Effector memory CD8-positive, alpha-beta T cell (primary cell): ENCODE data around the gene RFPL3.

ENCODE experiments used
- ATAC-seq: fragments of 150-1000 bp; cut with Tn5 transposase; replicated peaks from 2 replicates; pipeline ENCODE4 v1.10.0; 2021; ENCODE audit warnings: mild to moderate bottlenecking, moderate library complexity
- DNase-seq, 3 experiments: peaks; one replicate each; pipeline ENCODE4 v3.0.0; 2021
- H3K27ac Mint-ChIP-seq, 2 donors: one replicate each; pipeline ENCODE4 v1.8.0; 2022; ENCODE audit warnings: mild to moderate bottlenecking in 2 of 2, mixed read lengths in 2 of 2, moderate library complexity in 2 of 2
- H3K27me3 Mint-ChIP-seq, 2 donors: one replicate each; pipeline ENCODE4 v1.8.0; 2022; ENCODE audit warnings: mixed read lengths in 2 of 2
- H3K36me3 Mint-ChIP-seq: one replicate; pipeline ENCODE4 v1.8.0; 2022; ENCODE audit warnings: mild to moderate bottlenecking, moderate library complexity, mixed read lengths; ENCODE audit not compliant: insufficient read depth
- H3K4me1 Mint-ChIP-seq, 2 donors: one replicate each; pipeline ENCODE4 v1.8.0; 2022; ENCODE audit warnings: low read depth in 2 of 2, mixed read lengths in 2 of 2
- H3K4me3 Mint-ChIP-seq, 2 donors: one replicate each; pipeline ENCODE4 v1.8.0; 2022; ENCODE audit warnings: mild to moderate bottlenecking in 2 of 2, mixed read lengths in 2 of 2, moderate library complexity in 2 of 2
- H3K9me3 Mint-ChIP-seq, 2 donors: one replicate each; pipeline ENCODE4 v1.8.0; 2022; ENCODE audit warnings: mixed read lengths in 2 of 2

Gene RFPL3

GRCh38 chr22:32380991-32381390, 23.3 kb downstream of the RFPL3 start:
- Mint-ChIP-seq H3K4me3 (no peak overlapping the region), H3K9me3 (no peaks in the 10 kb centered on the region), H3K4me1 (no peaks in the 10 kb centered on the region), H3K27me3 (peaks cover 0 to 10% of the 10 kb centered on the region in 2 donors), H3K27ac (no peak overlapping the region), H3K36me3 (peaks cover under 1% of the 10 kb centered on the region)
- DNase-seq (no peak), ATAC-seq (no peak)

GRCh38 chr22:32385681-32386080, 28.0 kb downstream of the RFPL3 start:
- H3K4me3 Mint-ChIP-seq = no peak overlapping the region
- no peak overlapping the region for H3K27ac Mint-ChIP-seq
- peaks cover 31% of the 10 kb centered on the region for H3K36me3 Mint-ChIP-seq
- ATAC-seq (no peak), DNase-seq (no peak)
- H3K27me3 Mint-ChIP-seq = no peaks in the 10 kb centered on the region
- no peaks in the 10 kb centered on the region for H3K9me3 Mint-ChIP-seq
- H3K4me1 Mint-ChIP-seq = peaks cover 0 to 6% of the 10 kb centered on the region in 2 donors

GRCh38 chr22:32389685-32390084, 32.0 kb downstream of the RFPL3 start:
- Mint-ChIP-seq H3K36me3 (peaks cover 67% of the 10 kb centered on the region), H3K27ac (peak overlapping the region in 1 of 2 donors; percentile 42), H3K27me3 (no peaks in the 10 kb centered on the region), H3K4me3 (no peak overlapping the region), H3K9me3 (no peaks in the 10 kb centered on the region), H3K4me1 (peaks cover 0 to 6% of the 10 kb centered on the region in 2 donors)
- DNase-seq (no peak), ATAC-seq (no peak)

- H3K36me3 Mint-ChIP-seq = peaks cover 87% of the 10 kb centered on the region
- no peak overlapping the region for H3K4me3 Mint-ChIP-seq
- no peaks in the 10 kb centered on the region for H3K9me3 Mint-ChIP-seq
- H3K4me1 Mint-ChIP-seq = no peaks in the 10 kb centered on the region
- no peaks in the 10 kb centered on the region for H3K27me3 Mint-ChIP-seq
- ATAC-seq (no peak), DNase-seq (no peak)
- H3K27ac Mint-ChIP-seq = no peak overlapping the region
These were observed 37.4 kb downstream of the RFPL3 start for GRCh38 chr22:32395107-32395506.

GRCh38 chr22:32396255-32396654, 38.6 kb downstream of the RFPL3 start:
- Mint-ChIP-seq H3K27ac (peak overlapping the region in 1 of 2 donors; percentile 44), H3K9me3 (no peaks in the 10 kb centered on the region), H3K4me1 (no peaks in the 10 kb centered on the region), H3K4me3 (no peak overlapping the region), H3K36me3 (peaks cover 88% of the 10 kb centered on the region), H3K27me3 (no peaks in the 10 kb centered on the region)
- DNase-seq (no peak), ATAC-seq (no peak)

- no peaks in the 10 kb centered on the region for H3K9me3 Mint-ChIP-seq
- no peaks in the 10 kb centered on the region for H3K27me3 Mint-ChIP-seq
- DNase-seq = no peak
- peak overlapping the region in 1 of 2 donors; percentile 44 for H3K27ac Mint-ChIP-seq
- no peak for ATAC-seq
- H3K4me3 Mint-ChIP-seq = no peak overlapping the region
- peaks cover 88% of the 10 kb centered on the region for H3K36me3 Mint-ChIP-seq
- no peaks in the 10 kb centered on the region for H3K4me1 Mint-ChIP-seq
These were observed 39.1 kb downstream of the RFPL3 start for GRCh38 chr22:32396746-32397145.

- no peak for ATAC-seq
- H3K9me3 Mint-ChIP-seq = no peaks in the 10 kb centered on the region
- H3K27ac Mint-ChIP-seq = no peak overlapping the region
- H3K4me1 Mint-ChIP-seq = no peaks in the 10 kb centered on the region
- H3K36me3 Mint-ChIP-seq = peaks cover 79% of the 10 kb centered on the region
- DNase-seq = no peak
- H3K4me3 Mint-ChIP-seq = no peak overlapping the region
- no peaks in the 10 kb centered on the region for H3K27me3 Mint-ChIP-seq
These were observed 43.8 kb downstream of the RFPL3 start for GRCh38 chr22:32401486-32401885.

- peaks cover 4 to 12% of the 10 kb centered on the region in 2 donors for H3K4me1 Mint-ChIP-seq
- DNase-seq (no peak), ATAC-seq (no peak)
- no peaks in the 10 kb centered on the region for H3K27me3 Mint-ChIP-seq
- peak overlapping the region in 1 of 2 donors; percentile 41 for H3K27ac Mint-ChIP-seq
- peaks cover 82% of the 10 kb centered on the region for H3K36me3 Mint-ChIP-seq
- H3K4me3 Mint-ChIP-seq = no peak overlapping the region
- H3K9me3 Mint-ChIP-seq = no peaks in the 10 kb centered on the region
These were observed 46.4 kb downstream of the RFPL3 start for GRCh38 chr22:32404021-32404420.

GRCh38 chr22:32407312-32407711, 49.6 kb downstream of the RFPL3 start:
- Mint-ChIP-seq H3K4me1 (peaks cover 16 to 25% of the 10 kb centered on the region in 2 donors), H3K9me3 (no peaks in the 10 kb centered on the region), H3K27me3 (no peaks in the 10 kb centered on the region), H3K27ac (peak overlapping the region; percentile 11 to 36), H3K36me3 (peaks cover 64% of the 10 kb centered on the region), H3K4me3 (no peak overlapping the region)
- ATAC-seq (no peak), DNase-seq (no peak)

GRCh38 chr22:32407936-32408335, 50.3 kb downstream of the RFPL3 start:
- DNase-seq = no peak
- no peaks in the 10 kb centered on the region for H3K27me3 Mint-ChIP-seq
- no peak overlapping the region for H3K4me3 Mint-ChIP-seq
- ATAC-seq = no peak
- no peak overlapping the region for H3K27ac Mint-ChIP-seq
- no peaks in the 10 kb centered on the region for H3K9me3 Mint-ChIP-seq
- peaks cover 16 to 28% of the 10 kb centered on the region in 2 donors for H3K4me1 Mint-ChIP-seq
- peaks cover 63% of the 10 kb centered on the region for H3K36me3 Mint-ChIP-seq

- peak overlapping the region; percentile 94 to 96 for H3K4me3 Mint-ChIP-seq
- H3K27ac Mint-ChIP-seq = no peak overlapping the region
- peaks cover 55% of the 10 kb centered on the region for H3K36me3 Mint-ChIP-seq
- no peak for DNase-seq
- peaks cover 16 to 28% of the 10 kb centered on the region in 2 donors for H3K4me1 Mint-ChIP-seq
- no peaks in the 10 kb centered on the region for H3K9me3 Mint-ChIP-seq
- no peak for ATAC-seq
- no peaks in the 10 kb centered on the region for H3K27me3 Mint-ChIP-seq
These were observed 52.3 kb downstream of the RFPL3 start for GRCh38 chr22:32409977-32410376.

- peaks cover 16 to 28% of the 10 kb centered on the region in 2 donors for H3K4me1 Mint-ChIP-seq
- no peaks in the 10 kb centered on the region for H3K27me3 Mint-ChIP-seq
- H3K9me3 Mint-ChIP-seq = no peaks in the 10 kb centered on the region
- ATAC-seq = no peak
- peak overlapping the region; percentile 93 to 94 for H3K27ac Mint-ChIP-seq
- peaks cover 52% of the 10 kb centered on the region for H3K36me3 Mint-ChIP-seq
- DNase-seq = no peak
- H3K4me3 Mint-ChIP-seq = peak overlapping the region; percentile 94 to 96
These were observed 52.8 kb downstream of the RFPL3 start for GRCh38 chr22:32410459-32410858.
